ENCODE measurements around the gene ZNF30. TPM values are rescaled to one million over a fixed set of nuclear protein-coding genes. Genes with fewer than 3 reads are reported as not detected.

Gene ZNF30
- total RNA-seq, 4 donors from 2014 or later = 1.3 to 9.6 (median 2.5) TPM

DNA sequence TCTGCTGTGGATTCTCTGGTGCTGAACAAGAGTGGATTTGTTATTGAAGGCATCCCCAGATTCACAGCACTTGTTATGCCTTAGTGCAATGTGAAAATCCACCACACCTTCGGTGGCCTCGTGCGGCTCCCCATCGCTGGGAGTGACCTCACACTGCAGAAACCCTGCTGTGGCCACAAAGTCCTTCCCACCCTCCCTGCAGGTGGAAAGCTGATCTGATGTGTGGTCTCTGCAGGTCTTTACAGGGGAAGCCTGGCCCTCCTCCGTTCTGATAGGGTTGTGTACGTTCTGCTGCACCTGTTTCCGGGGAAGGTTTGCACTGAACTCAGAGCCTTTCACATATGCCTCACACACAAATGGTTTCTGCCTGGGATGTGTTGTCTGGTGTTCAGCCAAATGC is 32.3 kb downstream of the ZNF30 start:
- Histone ChIP-seq H3K4me3 (peak overlapping the region in 1 of 4 donors; percentile 4), H3K27ac (replicated peaks in 1 of 4) (no peak overlapping the region), H3K36me3 (peaks cover 44 to 65% (median 52%) of the 10 kb centered on the region in 4 donors), H3K4me1 (peaks cover 0 to 32% (median 24%) of the 10 kb centered on the region in 4 donors), H3K27me3 (no peaks in the 10 kb centered on the region), H3K9me3 (peaks cover 18 to 76% (median 67%) of the 10 kb centered on the region in 4 donors)
- TF ChIP-seq, protein P1, sequence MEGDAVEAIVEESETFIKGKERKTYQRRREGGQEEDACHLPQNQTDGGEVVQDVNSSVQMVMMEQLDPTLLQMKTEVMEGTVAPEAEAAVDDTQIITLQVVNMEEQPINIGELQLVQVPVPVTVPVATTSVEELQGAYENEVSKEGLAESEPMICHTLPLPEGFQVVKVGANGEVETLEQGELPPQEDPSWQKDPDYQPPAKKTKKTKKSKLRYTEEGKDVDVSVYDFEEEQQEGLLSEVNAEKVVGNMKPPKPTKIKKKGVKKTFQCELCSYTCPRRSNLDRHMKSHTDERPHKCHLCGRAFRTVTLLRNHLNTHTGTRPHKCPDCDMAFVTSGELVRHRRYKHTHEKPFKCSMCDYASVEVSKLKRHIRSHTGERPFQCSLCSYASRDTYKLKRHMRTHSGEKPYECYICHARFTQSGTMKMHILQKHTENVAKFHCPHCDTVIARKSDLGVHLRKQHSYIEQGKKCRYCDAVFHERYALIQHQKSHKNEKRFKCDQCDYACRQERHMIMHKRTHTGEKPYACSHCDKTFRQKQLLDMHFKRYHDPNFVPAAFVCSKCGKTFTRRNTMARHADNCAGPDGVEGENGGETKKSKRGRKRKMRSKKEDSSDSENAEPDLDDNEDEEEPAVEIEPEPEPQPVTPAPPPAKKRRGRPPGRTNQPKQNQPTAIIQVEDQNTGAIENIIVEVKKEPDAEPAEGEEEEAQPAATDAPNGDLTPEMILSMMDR (IDR thresholded peaks at IDR 0.05) = no peak
- TF ChIP-seq POLR2A (IDR thresholded peaks at IDR 0.05; ENCODE audit: low read depth) = no peak
- no peak for TF ChIP-seq POLR2AphosphoS5 (IDR thresholded peaks at IDR 0.05)
- no peak for TF ChIP-seq EP300 (IDR thresholded peaks at IDR 0.05)
- 89% methylated on average over 6 of the region's 7 CpGs for WGBS
- DNase-seq (ENCODE audit: extremely low spot score) = no peak
- intact Hi-C loops (cut with DNase I) = no loop called here

DNA sequence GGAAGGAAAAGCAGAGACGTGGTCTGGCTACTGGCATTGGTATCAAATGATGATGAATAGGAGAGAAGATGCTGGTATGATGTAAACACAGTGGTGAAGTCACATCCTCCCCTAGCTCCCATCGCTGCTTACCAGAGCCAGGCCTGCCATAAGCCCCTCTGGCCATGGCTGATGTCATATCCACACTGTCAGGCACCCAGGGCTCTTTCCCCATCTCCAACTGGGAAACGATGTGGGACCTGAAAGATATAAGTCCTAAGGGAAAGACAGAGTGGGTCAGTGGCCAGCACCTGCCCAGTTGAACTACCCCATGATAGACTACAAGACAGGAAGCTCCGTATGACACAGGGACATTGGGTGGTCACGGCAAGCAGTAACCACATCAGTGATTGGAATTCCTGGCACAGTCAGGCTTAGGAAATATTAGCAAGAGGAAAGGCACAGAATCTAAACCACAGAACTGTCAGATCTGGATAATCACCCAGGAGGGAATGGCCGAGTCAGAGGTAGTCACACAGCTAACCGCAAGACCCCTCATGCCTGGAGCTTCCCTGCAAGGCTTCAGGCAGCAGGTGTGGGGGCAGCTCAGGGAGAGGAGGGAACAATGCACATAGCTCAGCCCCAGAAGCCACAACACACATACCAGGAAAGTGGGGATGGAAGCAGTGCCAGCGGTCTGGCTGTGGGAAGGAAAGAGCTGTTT is 33.6 kb downstream of the ZNF30 start:
- TF ChIP-seq, protein P1 (IDR thresholded peaks at IDR 0.05) = no peak
- DNase-seq (ENCODE audit: extremely low spot score) = no peak
- no peak overlapping the region for H3K27ac ChIP-seq (replicated peaks in 1 of 4)
- intact Hi-C loops (cut with DNase I) = no loop called here
- H3K36me3 ChIP-seq = peaks cover 44 to 64% (median 52%) of the 10 kb centered on the region in 4 donors
- H3K27me3 ChIP-seq = no peaks in the 10 kb centered on the region
- H3K9me3 ChIP-seq = peaks cover 18 to 66% (median 58%) of the 10 kb centered on the region in 4 donors
- H3K4me3 ChIP-seq = no peak overlapping the region
- 92% methylated on average over 8 of the region's 8 CpGs for WGBS
- H3K4me1 ChIP-seq = peaks cover 0 to 39% (median 29%) of the 10 kb centered on the region in 4 donors

DNA sequence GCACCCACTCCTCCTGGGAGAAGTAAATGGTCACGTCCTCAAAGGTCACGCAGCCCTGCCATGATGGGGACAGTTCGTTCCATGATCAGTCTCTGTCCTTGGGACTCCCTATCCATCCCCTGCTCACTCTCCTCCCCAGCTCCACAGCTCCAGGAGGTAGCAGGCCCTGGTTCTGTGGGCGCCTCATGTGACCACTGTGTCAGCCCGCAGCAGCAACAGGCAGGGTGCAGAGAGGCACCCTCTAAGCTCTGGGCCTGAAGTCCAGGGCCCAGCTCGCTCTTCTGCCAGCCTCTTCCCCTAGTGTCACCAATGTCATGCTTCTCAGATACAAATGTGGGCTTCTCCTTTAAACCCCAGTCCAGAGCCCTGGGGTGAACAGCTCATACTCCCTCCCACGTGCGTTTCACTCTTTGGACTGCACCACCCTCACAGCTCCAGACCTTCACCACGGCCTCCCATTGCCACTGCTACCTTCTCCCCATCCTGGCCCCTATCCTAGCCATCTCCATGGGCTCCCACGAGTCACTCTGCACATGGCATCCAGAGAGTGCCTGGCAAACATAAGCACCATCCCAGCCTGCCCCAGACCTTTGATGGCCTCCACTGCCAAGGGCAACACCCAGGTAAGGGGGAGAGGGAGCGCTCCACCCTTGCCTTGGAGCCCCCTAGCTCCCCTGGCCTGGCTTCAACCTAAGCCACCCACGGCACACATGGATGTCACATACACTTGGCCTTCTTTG is 34.4 kb downstream of the ZNF30 start:
- no peak for DNase-seq (ENCODE audit: extremely low spot score)
- WGBS = 98% methylated on average over 12 of the region's 12 CpGs
- peaks cover 0 to 39% (median 29%) of the 10 kb centered on the region in 4 donors for H3K4me1 ChIP-seq
- H3K4me3 ChIP-seq = peak overlapping the region in 2 of 4 donors; percentile 2 to 11
- no peaks in the 10 kb centered on the region for H3K27me3 ChIP-seq
- intact Hi-C loops (cut with DNase I) = no loop called here
- H3K9me3 ChIP-seq = peaks cover 18 to 59% (median 51%) of the 10 kb centered on the region in 4 donors
- H3K27ac ChIP-seq (replicated peaks in 1 of 4) = no peak overlapping the region
- TF ChIP-seq, protein P1 (IDR thresholded peaks at IDR 0.05) = no peak
- TF ChIP-seq POLR2AphosphoS5 (IDR thresholded peaks at IDR 0.05) (no peak), EP300 (IDR thresholded peaks at IDR 0.05) (no peak), POLR2A (IDR thresholded peaks at IDR 0.05; ENCODE audit: low read depth) (no peak)
- peaks cover 44 to 55% (median 50%) of the 10 kb centered on the region in 4 donors for H3K36me3 ChIP-seq

DNA sequence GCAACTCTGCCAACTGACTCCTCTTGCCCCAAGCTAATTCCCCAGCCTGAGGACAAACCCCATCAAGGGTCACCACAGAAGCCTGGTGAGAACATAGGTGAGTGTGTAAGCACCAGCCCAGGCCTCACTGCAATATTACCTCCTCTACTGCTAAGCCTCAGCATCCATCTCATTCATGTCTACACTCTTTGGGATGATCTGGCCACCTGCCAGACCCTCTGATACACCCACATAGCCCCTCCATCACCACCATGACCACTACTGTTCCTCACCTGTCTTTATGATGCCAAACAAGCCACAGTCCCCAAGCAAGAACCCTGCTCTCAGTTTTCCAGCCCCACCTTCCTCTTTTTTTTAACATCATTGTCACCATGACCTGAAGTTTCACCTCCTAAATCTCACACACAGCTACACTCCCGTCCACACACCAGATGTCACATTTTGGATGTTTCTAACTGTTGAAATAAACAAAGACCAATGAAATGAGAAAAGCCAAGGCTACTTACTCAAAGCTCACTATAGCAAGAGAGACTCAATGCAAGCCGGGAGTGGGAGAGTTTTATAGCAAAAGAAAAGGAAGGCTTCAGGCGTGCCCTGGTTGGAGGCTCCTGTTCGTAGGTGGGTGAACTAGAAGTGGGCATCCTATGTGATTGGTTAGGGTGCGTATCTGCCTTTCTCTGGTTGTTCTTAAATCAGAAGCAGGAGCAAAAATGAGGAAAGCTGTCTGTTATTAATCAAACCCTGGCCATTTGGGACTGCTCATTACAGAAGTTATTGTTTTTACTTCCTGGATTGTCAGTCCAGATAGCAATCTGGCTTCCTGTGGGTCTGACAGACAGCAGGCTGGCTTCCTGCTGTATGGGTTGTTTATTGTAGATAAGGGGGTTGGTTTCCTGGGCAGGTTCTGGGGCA is 35.3 kb downstream of the ZNF30 start:
- TF ChIP-seq EP300 (IDR thresholded peaks at IDR 0.05) (no peak), POLR2AphosphoS5 (IDR thresholded peaks at IDR 0.05) (peak; percentile 48 to 56), POLR2A (IDR thresholded peaks at IDR 0.05; ENCODE audit: low read depth) (no peak)
- TF ChIP-seq, protein P1 (IDR thresholded peaks at IDR 0.05) = no peak
- peak overlapping the region; percentile 11 to 98 (median 96) for H3K4me3 ChIP-seq
- DNase-seq (ENCODE audit: extremely low spot score) = no peak
- peaks cover 18 to 50% (median 42%) of the 10 kb centered on the region in 4 donors for H3K9me3 ChIP-seq
- 65% methylated on average over 5 of the region's 5 CpGs for WGBS
- intact Hi-C loops (cut with DNase I) = no loop called here
- peaks cover 40 to 46% (median 42%) of the 10 kb centered on the region in 4 donors for H3K36me3 ChIP-seq
- H3K27me3 ChIP-seq = no peaks in the 10 kb centered on the region
- H3K4me1 ChIP-seq = peaks cover 0 to 39% (median 29%) of the 10 kb centered on the region in 4 donors
- H3K27ac ChIP-seq (replicated peaks in 1 of 4) = peak overlapping the region in 2 of 4 donors; percentile 11 to 30

All from esophagus muscularis mucosa (tissue), 4 donors.